OCI-LY7 (cell line): ENCODE results near the gene APRT.

Source experiments
- EZH2phosphoT487 ChIP-seq: fragments of 200-600 bp; sonication (generic); IDR thresholded peaks from 2 replicates; pipeline ENCODE4 v1.6.1; 2018; ENCODE audit warnings: low read depth, borderline replicate concordance, mild to moderate bottlenecking, mixed run types, antibody characterized with exemption, low read length, moderate library complexity, mixed read lengths
- TF ChIP-seq, protein P1 (sequence below): fragments of 200-600 bp; sonication (generic); conservative IDR thresholded peaks from 2 replicates; pipeline ENCODE4 v1.5.1; 2014; ENCODE audit warnings: mild to moderate bottlenecking, antibody characterized with exemption, low read length, moderate library complexity, mixed read lengths

DNA sequence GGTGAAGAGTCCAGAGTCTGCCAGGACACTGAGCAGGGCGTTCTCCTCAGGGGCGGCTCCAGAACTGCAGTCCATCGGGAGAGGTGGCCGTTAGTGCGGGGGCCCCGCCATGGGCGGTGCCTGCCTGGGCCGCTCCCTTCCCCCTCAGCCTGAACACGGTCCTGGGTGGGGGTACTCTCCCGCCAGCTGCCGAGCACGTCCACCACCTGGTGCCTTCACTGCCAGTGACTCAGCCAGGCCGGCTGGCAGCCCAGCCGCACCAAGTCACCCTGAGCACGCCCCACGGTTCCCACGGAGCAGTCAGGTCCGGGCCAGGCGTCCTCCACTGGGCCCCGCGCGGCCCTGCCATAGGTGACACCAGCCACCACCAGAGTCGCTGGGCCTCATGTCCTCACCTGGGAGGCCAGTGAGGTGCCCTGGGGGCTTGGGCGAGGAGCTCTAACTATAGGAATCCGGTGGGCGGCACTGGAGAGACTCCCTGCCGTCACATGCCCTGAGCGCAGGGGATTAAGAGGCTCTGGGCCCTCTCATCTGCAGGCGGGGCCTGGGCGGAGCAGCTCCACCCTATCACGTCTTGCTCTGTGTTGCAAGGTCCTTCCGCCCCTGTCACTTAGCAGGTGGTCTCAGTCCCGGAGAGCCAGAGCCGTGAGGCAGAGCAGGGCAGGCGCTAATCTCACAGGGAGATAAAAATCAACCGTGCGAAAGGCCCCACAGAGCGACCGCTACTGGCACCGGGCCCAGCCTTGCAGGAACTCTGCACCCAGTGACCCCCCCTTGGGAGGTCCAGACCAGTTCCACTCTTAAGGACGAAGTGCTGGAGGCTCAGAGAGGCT, 41.1 kb downstream of the APRT start:
- TF ChIP-seq, protein P1, sequence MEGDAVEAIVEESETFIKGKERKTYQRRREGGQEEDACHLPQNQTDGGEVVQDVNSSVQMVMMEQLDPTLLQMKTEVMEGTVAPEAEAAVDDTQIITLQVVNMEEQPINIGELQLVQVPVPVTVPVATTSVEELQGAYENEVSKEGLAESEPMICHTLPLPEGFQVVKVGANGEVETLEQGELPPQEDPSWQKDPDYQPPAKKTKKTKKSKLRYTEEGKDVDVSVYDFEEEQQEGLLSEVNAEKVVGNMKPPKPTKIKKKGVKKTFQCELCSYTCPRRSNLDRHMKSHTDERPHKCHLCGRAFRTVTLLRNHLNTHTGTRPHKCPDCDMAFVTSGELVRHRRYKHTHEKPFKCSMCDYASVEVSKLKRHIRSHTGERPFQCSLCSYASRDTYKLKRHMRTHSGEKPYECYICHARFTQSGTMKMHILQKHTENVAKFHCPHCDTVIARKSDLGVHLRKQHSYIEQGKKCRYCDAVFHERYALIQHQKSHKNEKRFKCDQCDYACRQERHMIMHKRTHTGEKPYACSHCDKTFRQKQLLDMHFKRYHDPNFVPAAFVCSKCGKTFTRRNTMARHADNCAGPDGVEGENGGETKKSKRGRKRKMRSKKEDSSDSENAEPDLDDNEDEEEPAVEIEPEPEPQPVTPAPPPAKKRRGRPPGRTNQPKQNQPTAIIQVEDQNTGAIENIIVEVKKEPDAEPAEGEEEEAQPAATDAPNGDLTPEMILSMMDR, result no peak
- no peak for TF ChIP-seq EZH2phosphoT487
